HG02970 (cell line): ENCODE results near the gene FHIT.

ENCODE experiments used
- ATAC-seq: cut with Tn5 transposase; IDR thresholded peaks from one replicate; pipeline ENCODE4 v1.9.1; 2021; ENCODE audit warnings: mild to moderate bottlenecking, moderate library complexity, moderate number of reproducible peaks; ENCODE audit not compliant: unreplicated experiment, low FRiP score

FHIT gene

DNA sequence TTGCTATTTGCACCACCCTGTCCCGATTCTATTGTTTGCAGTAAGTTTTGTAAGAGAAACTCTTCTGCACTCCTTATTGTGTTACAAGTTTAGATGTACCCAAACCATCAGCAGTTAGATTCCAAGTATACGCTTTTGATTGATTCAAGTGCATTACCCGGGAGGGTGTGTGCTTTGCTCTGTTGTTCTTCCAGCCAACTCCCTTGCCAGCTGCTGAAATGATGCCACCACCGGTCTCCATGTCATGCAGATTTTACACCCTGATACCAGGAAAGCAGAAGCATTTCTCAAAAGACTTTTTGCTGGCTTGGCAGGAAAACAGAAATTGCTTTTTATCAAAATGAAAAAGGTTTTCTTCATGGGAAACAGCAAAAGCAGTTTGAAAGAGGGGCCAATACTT is 1194.8 kb downstream of the FHIT start:
- ATAC-seq = no peak

- ATAC-seq = no peak
Measured at GRCh38 chr3:60055765-60056164, 1195.5 kb downstream of the FHIT start.

- no peak for ATAC-seq
Measured at GRCh38 chr3:60053526-60054265, 1197.6 kb downstream of the FHIT start.

DNA sequence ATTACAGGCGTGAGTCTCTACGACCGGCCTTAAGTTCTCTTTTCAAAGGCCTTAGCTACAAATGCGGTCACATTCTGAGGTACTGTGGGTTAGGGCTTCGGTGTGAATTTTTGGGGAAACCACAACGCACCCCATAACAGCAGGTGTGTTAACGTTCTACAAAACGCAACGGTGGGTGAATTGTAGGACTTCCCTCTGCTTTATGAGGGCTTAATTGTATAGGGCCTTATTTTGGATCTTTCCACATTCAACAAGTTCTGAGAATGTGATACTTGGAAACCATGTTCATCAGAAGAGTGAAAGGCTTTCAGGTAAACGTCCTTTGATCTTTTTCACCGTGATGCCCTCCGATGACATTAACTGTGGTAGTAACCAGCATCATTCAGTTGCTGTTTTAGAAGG is 1202.8 kb downstream of the FHIT start:
- no peak for ATAC-seq

- ATAC-seq = no peak
Measured at GRCh38 chr3:60047426-60048200, 1203.6 kb downstream of the FHIT start.

DNA sequence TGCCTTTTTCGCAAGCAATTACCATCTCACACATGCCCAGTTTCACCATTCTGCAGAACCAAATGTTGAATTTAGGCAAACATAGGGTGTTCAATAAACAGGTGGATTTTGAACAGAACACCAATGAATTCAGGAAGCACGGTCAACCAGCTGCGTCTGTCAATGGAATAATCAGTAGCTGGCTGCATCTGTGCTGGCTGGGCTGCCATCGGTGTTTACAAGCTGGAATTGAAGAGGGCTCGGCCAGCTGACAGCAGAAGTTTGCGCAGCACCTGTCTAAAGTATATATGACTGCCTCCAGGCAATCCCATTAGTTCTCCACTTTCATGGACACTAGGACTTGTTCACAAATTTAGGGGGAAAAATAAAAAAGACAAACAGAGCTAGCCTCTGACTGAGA is 1205.0 kb downstream of the FHIT start:
- ATAC-seq = no peak

GRCh38 chr3:60045686-60046085 is 1205.6 kb downstream of the FHIT start:
- ATAC-seq = no peak

GRCh38 chr3:60036803-60037202 is 1214.4 kb downstream of the FHIT start:
- no peak for ATAC-seq

- ATAC-seq = no peak
Measured at GRCh38 chr3:60033901-60034453, 1217.3 kb downstream of the FHIT start.

DNA sequence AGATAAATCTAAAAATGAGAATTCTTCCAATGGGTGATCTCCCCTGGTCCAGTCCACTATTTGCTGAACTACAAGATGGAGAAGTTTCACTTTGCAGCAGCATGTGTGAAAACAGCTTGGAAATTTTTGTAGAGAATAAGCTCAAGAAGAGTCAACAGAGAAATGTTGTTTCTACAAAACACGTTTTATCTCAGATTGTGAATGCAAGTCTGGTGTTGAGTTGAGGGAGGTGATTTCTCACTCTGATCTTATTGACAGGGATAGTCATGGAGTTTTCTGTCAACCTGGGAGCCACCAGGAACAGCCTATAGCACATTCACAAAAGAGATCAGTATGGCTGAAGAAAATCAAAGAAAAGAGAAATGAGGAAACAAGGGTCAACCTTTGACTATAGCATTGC is 1220.3 kb downstream of the FHIT start:
- no peak for ATAC-seq

DNA sequence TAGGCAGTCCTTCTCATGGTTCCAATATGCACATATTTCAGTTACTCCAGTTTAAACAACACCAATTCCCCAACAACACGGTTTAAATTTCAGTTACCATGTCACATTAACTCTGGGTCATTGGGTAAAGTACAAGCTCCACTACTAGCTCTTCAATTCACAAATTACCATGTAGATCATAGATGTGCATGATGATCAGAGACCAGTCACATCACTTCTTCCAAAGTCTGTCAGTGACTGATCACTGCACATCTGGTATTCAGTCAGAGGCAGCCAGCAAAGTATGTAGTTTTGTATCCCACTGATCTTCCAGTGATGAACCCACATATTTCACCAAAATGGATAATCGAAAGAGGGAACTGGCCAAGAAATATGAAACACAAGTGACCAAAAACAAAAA is 1223.0 kb downstream of the FHIT start:
- ATAC-seq = no peak

GRCh38 chr3:60027335-60027734 is 1223.9 kb downstream of the FHIT start:
- no peak for ATAC-seq

DNA sequence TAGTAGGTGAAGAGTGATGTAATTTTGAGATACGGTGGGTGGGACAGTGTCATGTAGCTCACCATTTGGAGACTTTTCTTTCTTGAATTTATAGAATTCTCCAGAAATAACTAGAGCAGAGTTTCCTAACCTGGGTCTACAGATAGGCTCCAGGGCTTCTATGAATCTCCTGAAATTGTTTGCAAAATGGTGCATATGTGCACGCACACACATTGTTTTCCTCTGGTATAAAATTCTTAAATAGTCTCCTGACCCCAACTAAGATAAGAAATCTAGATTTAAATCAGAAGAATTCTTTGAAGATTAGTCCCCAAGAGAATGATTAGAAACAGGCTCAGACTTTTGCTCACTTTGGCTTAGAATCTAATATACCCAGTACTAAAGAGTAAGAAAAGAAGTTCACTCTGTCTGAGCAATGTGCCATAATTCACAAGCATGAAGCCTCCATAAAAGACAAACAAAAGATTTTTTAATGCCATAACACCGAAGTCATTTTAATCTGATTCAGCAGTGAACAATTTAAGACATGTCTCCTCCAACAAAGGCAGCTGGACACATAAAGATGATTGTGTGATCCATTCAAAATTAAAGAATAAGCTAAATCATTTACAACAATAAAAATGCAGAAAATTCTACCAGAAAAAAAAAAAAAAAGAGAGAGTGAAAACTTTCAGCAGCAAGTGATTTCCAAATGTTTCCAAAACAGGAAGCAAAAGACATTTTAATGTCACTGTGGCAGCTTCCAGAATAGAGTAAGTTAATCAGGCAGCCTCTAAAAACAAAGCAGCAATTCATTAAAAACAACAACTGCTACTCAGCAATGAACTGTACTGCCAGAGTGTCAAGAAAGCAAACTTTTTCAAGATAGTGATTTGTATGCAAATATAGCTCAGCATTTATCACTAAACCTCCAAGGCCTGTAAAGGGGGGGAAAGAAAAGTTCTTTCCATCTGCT is 1225.9 kb downstream of the FHIT start:
- ATAC-seq = no peak

DNA sequence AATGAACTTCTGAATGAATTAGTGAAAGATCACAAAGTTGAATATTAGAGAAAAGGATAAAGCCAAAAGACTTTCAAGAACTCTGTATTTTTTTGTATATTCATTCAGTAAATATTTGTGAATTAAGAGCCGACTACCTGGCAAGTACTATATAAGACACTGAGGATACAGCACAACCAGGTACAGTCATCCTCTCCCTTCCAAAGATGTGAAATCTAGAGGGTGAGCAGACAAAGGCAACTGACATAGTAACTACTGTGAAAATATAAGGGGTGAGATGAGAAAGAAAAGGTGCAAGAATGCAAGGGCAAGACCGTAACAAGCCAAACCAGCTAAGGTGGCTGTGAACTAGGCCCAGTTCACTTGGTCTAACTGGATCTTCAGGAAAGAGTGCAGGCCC is 1226.9 kb downstream of the FHIT start:
- no peak for ATAC-seq

- no peak for ATAC-seq
Measured at GRCh38 chr3:60023189-60023588, 1228.1 kb downstream of the FHIT start.

GRCh38 chr3:60017631-60018030 is 1233.6 kb downstream of the FHIT start:
- no peak for ATAC-seq

DNA sequence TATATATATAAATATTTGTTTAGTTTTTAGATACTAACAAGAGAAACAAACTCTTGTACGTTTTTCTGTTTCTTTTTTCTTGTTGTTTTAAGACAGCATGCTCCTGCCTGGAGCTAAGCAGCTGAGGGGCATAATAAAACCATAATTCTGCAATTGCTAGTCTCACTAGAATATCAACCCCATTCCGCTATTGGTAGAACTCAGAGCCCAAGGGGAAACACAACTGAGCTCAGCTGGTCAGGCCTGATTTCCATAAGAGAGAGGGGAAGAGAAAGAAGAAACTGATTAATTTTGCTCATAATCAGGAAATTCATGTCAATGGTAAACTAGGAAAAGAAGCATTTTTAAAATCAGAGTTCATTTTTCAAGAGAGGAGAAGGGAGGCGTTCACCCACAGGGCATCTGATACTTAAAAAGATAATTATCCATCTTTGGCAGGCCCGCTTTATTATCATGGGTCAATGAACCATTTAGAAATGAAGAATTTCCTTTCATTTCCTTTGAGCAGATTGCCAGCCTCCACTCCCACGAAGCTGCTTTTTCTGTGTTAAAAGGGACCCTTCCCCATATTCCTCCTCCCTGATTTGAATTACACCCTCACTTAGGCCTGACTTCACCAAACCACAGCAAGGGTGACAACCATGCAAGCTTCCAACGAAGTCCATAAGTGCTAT is 1236.1 kb downstream of the FHIT start:
- no peak for ATAC-seq

- no peak for ATAC-seq
Measured at GRCh38 chr3:60013241-60013640, 1238.0 kb downstream of the FHIT start.

DNA sequence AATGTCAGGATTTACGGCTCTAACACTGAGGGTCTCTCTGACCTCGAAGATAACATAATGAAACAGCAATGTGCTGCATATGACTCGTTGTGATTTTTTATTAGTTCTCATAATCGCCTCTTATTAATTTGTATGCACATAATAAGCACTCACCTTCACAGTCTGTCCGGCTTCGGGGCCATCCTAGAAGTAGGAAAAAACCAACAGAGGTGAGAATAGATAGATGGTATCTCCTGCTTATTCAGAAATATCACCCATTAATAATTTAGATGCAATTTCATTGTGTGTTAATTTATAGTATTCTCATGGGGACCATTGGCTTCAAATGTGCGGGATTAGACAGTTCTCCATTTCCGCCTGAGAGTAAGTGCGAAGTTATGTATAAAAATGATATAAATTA is 1240.0 kb downstream of the FHIT start:
- ATAC-seq = no peak

DNA sequence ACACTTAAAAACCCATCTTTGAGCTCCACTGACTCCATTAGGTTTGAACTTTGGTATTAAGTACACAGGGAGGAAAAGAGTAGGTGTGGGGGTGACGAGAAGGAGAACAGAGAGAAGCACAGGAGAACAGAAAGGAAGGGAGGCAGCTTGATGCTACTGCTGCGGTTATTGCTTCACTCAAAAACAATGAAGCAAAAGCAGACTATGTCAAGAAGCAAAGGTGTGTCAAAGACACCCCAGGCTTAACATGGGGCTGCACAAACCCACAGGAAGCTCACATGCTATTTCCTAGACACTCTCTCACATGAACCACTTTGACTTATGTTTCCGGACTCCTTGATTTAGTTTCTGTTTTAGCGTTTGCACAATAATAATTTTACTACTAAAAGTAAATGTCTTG is 1240.5 kb downstream of the FHIT start:
- no peak for ATAC-seq
